Ishikawa (cell line): Measurements from ENCODE around the gene SGK1.

Experiments
- EGR1 ChIP-seq: IDR thresholded peaks from 2 replicates; pipeline ENCODE4 v1.6.1; 2012
- EP300 ChIP-seq: IDR thresholded peaks from 2 replicates; pipeline ENCODE4 v1.6.1; 2012; ENCODE audit warnings: borderline replicate concordance
- RAD21 ChIP-seq: IDR thresholded peaks from 2 replicates; pipeline ENCODE4 v1.6.1; 2012; ENCODE audit warnings: low read depth
- REST ChIP-seq: IDR thresholded peaks from 2 replicates; pipeline ENCODE4 v1.6.1; 2012; ENCODE audit warnings: low read depth, mild to moderate bottlenecking
- TAF1 ChIP-seq: IDR thresholded peaks from 2 replicates; pipeline ENCODE4 v1.6.1; 2012; ENCODE audit warnings: low read depth, mild to moderate bottlenecking
- USF1 ChIP-seq: IDR thresholded peaks from 2 replicates; pipeline ENCODE4 v1.6.1; 2012
- YY1 ChIP-seq: IDR thresholded peaks from 2 replicates; pipeline ENCODE4 v1.6.1; 2012; ENCODE audit warnings: low read depth
- ZBTB7A ChIP-seq: IDR thresholded peaks from 2 replicates; pipeline ENCODE4 v1.6.1; 2012; ENCODE audit warnings: low read depth

GRCh38 chr6:134323294-134323693, 5.4 kb upstream of the SGK1 start:
- TF ChIP-seq TAF1 (no peak), EP300 (no peak), YY1 (no peak), ZBTB7A (no peak), RAD21 (no peak), USF1 (no peak), REST (no peak), EGR1 (no peak)
